SK-N-SH (cell line): Measurements from ENCODE around the gene RPS24. TPM values are rescaled to one million over a fixed set of nuclear protein-coding genes. Genes with fewer than 3 reads are reported as not detected.

ENCODE experiments used
- CTCF ChIA-PET: fragments of 300-600, 350-600 bp; formaldehyde crosslinking; extraction: SDS; loops from one replicate; lab custom pipeline; 2021; lab: Yijun Ruan, JAX
- POLR2A ChIA-PET: fragments of 350-600 bp; sonication (Branson Sonifier 250); formaldehyde crosslinking; extraction: SDS; loops from one replicate; lab custom pipeline; 2020; ENCODE audit warnings: antibody characterized with exemption, inconsistent platforms; lab: Yijun Ruan, JAX
- DNase-seq: peaks from one replicate; pipeline ENCODE4 v3.0.0; 2012
- H2AFZ ChIP-seq: fragments of 200-600 bp; sonication (generic); 2 replicates; pipeline ENCODE4 v1.8.1; 2016; ENCODE audit warnings: antibody characterized with exemption, mild to moderate bottlenecking, low read depth
- H3F3A ChIP-seq: fragments of 200-600 bp; sonication (generic); replicated peaks from 2 replicates; pipeline ENCODE3; 2016; ENCODE audit warnings: antibody characterized with exemption, mild to moderate bottlenecking; ENCODE audit not compliant: insufficient read depth
- H3K27ac ChIP-seq, 2 experiments: fragments of 200-500 bp in 1 of 2; fragments of 200-600 bp in 1 of 2; sonication (Bioruptor generic) in 1 of 2; sonication (generic), shearing (Covaris generic) in 1 of 2; 2 replicates each; pipeline versions ENCODE4 v1.5.1 to v1.6.1; 2014 to 2016; ENCODE audit warnings: low read depth in 2 of 2, inconsistent platforms in 1 of 2, low read length in 1 of 2, mild to moderate bottlenecking in 1 of 2, mixed read lengths in 1 of 2
- H3K27me3 ChIP-seq: fragments of 200-600 bp; sonication (generic), shearing (Covaris generic); 2 replicates; pipeline ENCODE4 v1.6.1; 2016; ENCODE audit warnings: mixed run types; ENCODE audit not compliant: insufficient read depth
- H3K36me3 ChIP-seq, 2 experiments: fragments of 200-500 bp in 1 of 2; fragments of 200-600 bp in 1 of 2; sonication (Bioruptor generic) in 1 of 2; sonication (generic) in 1 of 2; replicated peaks in 1 of 2; 2 replicates each; pipeline versions ENCODE3 to v1.5.1; 2014 to 2016; ENCODE audit warnings: low read length in 1 of 2, mild to moderate bottlenecking in 1 of 2; ENCODE audit not compliant: insufficient read depth in 2 of 2, control insufficient read depth in 1 of 2
- H3K4me1 ChIP-seq, 2 experiments: fragments of 200-500 bp in 1 of 2; fragments of 200-600 bp in 1 of 2; sonication (Bioruptor generic) in 1 of 2; sonication (generic), shearing (Covaris generic) in 1 of 2; 2 replicates each; pipeline versions ENCODE4 v1.5.1 to v1.6.1; 2014 to 2016; ENCODE audit warnings: low read depth in 1 of 2, low read length in 1 of 2, mixed run types in 1 of 2; ENCODE audit not compliant: insufficient read depth in 2 of 2, control insufficient read depth in 1 of 2
- H3K4me2 ChIP-seq: fragments of 200-600 bp; sonication (generic), shearing (Covaris generic); 2 replicates; pipeline ENCODE4 v1.6.1; 2017; ENCODE audit warnings: mixed run types
- H3K4me3 ChIP-seq, 2 experiments: fragments of 200-500 bp in 1 of 2; fragments of 200-600 bp in 1 of 2; sonication (Bioruptor generic) in 1 of 2; sonication (generic), shearing (Covaris generic) in 1 of 2; 2 replicates each; pipeline versions ENCODE4 v1.5.1 to v1.8.1; 2014 to 2016; ENCODE audit warnings: low read depth in 2 of 2, inconsistent platforms in 1 of 2, low read length in 1 of 2, mild to moderate bottlenecking in 1 of 2, mixed read lengths in 1 of 2, moderate library complexity in 1 of 2
- H3K79me2 ChIP-seq: fragments of 200-600 bp; sonication (generic); 2 replicates; pipeline ENCODE4 v1.8.1; 2017; ENCODE audit warnings: mild to moderate bottlenecking; ENCODE audit not compliant: insufficient read depth
- H3K9ac ChIP-seq: fragments of 200-600 bp; sonication (generic); 2 replicates; pipeline ENCODE4 v1.6.1; 2017; ENCODE audit warnings: mixed run types
- H3K9me2 ChIP-seq: fragments of 200-600 bp; sonication (generic); 2 replicates; pipeline ENCODE4 v1.6.1; 2017; ENCODE audit warnings: mixed run types
- H3K9me3 ChIP-seq: fragments of 200-600 bp; sonication (generic); 2 replicates; pipeline ENCODE4 v1.6.1; 2017; ENCODE audit warnings: mixed run types, mild to moderate bottlenecking, moderate library complexity
- H4K20me1 ChIP-seq: fragments of 200-600 bp; sonication (generic); 2 replicates; pipeline ENCODE4 v1.6.1; 2017; ENCODE audit warnings: mild to moderate bottlenecking, mixed run types; ENCODE audit not compliant: insufficient read depth
- ELF1 ChIP-seq: IDR thresholded peaks from 2 replicates; pipeline ENCODE4 v1.4.0; 2012
- FOXJ3 ChIP-seq: sonication (generic); formaldehyde crosslinking; IDR thresholded peaks from 2 replicates; pipeline ENCODE4 v1.5.1; 2020; ENCODE audit warnings: mild to moderate bottlenecking, missing genetic modification reagents
- GABPA ChIP-seq: IDR thresholded peaks from 2 replicates; pipeline ENCODE4 v1.4.0; 2012; ENCODE audit warnings: low read depth, mild to moderate bottlenecking
- GATA2 ChIP-seq: sonication (generic); formaldehyde crosslinking; IDR thresholded peaks from 2 replicates; pipeline ENCODE4 v1.5.0; 2020; ENCODE audit warnings: mild to moderate bottlenecking, missing genetic modification reagents
- JUND ChIP-seq: IDR thresholded peaks from 2 replicates; pipeline ENCODE4 v1.4.0; 2012
- MXI1 ChIP-seq: IDR thresholded peaks from 2 replicates; pipeline ENCODE4 v1.6.1; 2012; ENCODE audit warnings: mild to moderate bottlenecking, low read depth, low read length, improper control_type of control experiment
- NFIC ChIP-seq: IDR thresholded peaks from 2 replicates; pipeline ENCODE4 v1.4.0; 2012; ENCODE audit warnings: borderline replicate concordance
- RAD21 ChIP-seq: IDR thresholded peaks from 2 replicates; pipeline ENCODE4 v1.6.1; 2012; ENCODE audit warnings: mild to moderate bottlenecking, low read length
- RCOR1 ChIP-seq: fragments of 150-350 bp; IDR thresholded peaks from 2 replicates; pipeline ENCODE4 v1.6.1; 2017; ENCODE audit warnings: antibody characterized with exemption, low read length
- RFX5 ChIP-seq: IDR thresholded peaks from 2 replicates; pipeline ENCODE4 v1.6.1; 2012; ENCODE audit warnings: mild to moderate bottlenecking, improper control_type of control experiment, low read length
- SMC3 ChIP-seq: IDR thresholded peaks from 2 replicates; pipeline ENCODE4 v1.6.1; 2012; ENCODE audit warnings: low read depth, low read length, improper control_type of control experiment
- TAF1 ChIP-seq: IDR thresholded peaks from 2 replicates; pipeline ENCODE4 v1.6.1; 2012; ENCODE audit warnings: low read depth, mild to moderate bottlenecking, low read length, moderate library complexity, borderline replicate concordance
- TEAD4 ChIP-seq: IDR thresholded peaks from 2 replicates; pipeline ENCODE4 v1.4.0; 2012; ENCODE audit warnings: mild to moderate bottlenecking, borderline replicate concordance; ENCODE audit not compliant: insufficient read depth
- YY1 ChIP-seq: IDR thresholded peaks from 2 replicates; pipeline ENCODE4 v1.4.0; 2012; ENCODE audit warnings: low read depth, mild to moderate bottlenecking
- WGBS: methylation state at CpG from one replicate; pipeline ENCODE4 v1.1.6; 2017; ENCODE audit warnings: low lambda C conversion rate; 5-methylcytosine and 5-hydroxymethylcytosine counted together
- polyA plus RNA-seq, 3 experiments: library from polyadenylated mRNA; depleted of rRNA; stranded (reverse); fragments of >200 nt; gene quantifications; 2 replicates each; pipeline ENCODE4 v1.2.3, GENCODE V29; 2012
- TF ChIP-seq, protein P1 (sequence below): IDR thresholded peaks from 2 replicates; pipeline ENCODE4 v1.6.1; 2012; ENCODE audit warnings: mild to moderate bottlenecking, low read depth, low read length, moderate library complexity
- TF ChIP-seq, protein P2 (sequence below): IDR thresholded peaks from 2 replicates; pipeline ENCODE4; 2012
- TF ChIP-seq, protein P3 (sequence below): IDR thresholded peaks from 2 replicates; pipeline ENCODE4 v1.4.0; 2012; ENCODE audit warnings: low read depth, borderline replicate concordance

Gene RPS24
- polyA plus RNA-seq, 1 of the 3 experiments (the other 2 are of a cell fraction), result 3,806 TPM

DNA sequence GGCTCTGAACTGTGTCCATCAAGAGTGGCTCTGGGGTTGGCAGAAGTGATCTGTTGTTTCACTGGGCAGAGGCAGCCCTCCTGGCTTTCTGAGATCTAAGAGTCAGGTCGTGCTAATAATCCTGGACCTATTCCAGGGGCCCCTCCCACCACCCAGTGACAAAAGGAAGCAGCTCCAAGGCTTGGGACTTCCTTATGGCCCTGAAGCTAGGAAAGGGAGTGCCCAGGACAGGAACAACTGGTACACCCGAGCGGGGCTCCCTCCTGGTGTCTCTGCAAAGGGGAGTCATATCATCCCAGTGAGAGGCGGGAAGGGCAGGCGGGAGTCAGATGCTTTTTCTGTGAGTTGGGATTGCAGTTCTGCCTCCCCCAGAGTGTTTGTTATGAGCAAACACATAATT lies 32.3 kb downstream of the RPS24 start:
- TF ChIP-seq TEAD4 (no peak), TAF1 (no peak), RAD21 (no peak), GABPA (no peak), ELF1 (no peak), MXI1 (no peak), RFX5 (no peak), RCOR1 (no peak)
- TF ChIP-seq, protein P1, sequence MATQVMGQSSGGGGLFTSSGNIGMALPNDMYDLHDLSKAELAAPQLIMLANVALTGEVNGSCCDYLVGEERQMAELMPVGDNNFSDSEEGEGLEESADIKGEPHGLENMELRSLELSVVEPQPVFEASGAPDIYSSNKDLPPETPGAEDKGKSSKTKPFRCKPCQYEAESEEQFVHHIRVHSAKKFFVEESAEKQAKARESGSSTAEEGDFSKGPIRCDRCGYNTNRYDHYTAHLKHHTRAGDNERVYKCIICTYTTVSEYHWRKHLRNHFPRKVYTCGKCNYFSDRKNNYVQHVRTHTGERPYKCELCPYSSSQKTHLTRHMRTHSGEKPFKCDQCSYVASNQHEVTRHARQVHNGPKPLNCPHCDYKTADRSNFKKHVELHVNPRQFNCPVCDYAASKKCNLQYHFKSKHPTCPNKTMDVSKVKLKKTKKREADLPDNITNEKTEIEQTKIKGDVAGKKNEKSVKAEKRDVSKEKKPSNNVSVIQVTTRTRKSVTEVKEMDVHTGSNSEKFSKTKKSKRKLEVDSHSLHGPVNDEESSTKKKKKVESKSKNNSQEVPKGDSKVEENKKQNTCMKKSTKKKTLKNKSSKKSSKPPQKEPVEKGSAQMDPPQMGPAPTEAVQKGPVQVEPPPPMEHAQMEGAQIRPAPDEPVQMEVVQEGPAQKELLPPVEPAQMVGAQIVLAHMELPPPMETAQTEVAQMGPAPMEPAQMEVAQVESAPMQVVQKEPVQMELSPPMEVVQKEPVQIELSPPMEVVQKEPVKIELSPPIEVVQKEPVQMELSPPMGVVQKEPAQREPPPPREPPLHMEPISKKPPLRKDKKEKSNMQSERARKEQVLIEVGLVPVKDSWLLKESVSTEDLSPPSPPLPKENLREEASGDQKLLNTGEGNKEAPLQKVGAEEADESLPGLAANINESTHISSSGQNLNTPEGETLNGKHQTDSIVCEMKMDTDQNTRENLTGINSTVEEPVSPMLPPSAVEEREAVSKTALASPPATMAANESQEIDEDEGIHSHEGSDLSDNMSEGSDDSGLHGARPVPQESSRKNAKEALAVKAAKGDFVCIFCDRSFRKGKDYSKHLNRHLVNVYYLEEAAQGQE, result no peak
- 70% methylated on average over 4 of the region's 5 CpGs for WGBS
- no peak overlapping the region for H3K4me2 ChIP-seq
- H3K9me2 ChIP-seq, result no peaks in the 10 kb centered on the region
- H3K79me2 ChIP-seq, result no peaks in the 10 kb centered on the region
- no peak overlapping the region for H3K9ac ChIP-seq
- ChIA-PET CTCF (interaction anchor here (1.1 to 1.4 kb wide), 2 partner anchors 13 to 18 kb away, joined by 3 to 15 read pairs; no protein-coding TSS in a partner anchor), POLR2A (no interaction called here)
- no peaks in the 10 kb centered on the region for H4K20me1 ChIP-seq
- H3K36me3 ChIP-seq, result no peaks in the 10 kb centered on the region
- peaks cover 0 to 5% of the 10 kb centered on the region in 2 experiments; a peak in 1 of 4 replicates for H3K4me1 ChIP-seq
- no peak overlapping the region for H3K4me3 ChIP-seq
- H2AFZ ChIP-seq, result no peak overlapping the region
- H3F3A ChIP-seq, result no peaks in the 10 kb centered on the region
- no peak overlapping the region for H3K27ac ChIP-seq
- H3K9me3 ChIP-seq, result no peaks in the 10 kb centered on the region
- H3K27me3 ChIP-seq, result no peaks in the 10 kb centered on the region
- DNase-seq, result no peak

DNA sequence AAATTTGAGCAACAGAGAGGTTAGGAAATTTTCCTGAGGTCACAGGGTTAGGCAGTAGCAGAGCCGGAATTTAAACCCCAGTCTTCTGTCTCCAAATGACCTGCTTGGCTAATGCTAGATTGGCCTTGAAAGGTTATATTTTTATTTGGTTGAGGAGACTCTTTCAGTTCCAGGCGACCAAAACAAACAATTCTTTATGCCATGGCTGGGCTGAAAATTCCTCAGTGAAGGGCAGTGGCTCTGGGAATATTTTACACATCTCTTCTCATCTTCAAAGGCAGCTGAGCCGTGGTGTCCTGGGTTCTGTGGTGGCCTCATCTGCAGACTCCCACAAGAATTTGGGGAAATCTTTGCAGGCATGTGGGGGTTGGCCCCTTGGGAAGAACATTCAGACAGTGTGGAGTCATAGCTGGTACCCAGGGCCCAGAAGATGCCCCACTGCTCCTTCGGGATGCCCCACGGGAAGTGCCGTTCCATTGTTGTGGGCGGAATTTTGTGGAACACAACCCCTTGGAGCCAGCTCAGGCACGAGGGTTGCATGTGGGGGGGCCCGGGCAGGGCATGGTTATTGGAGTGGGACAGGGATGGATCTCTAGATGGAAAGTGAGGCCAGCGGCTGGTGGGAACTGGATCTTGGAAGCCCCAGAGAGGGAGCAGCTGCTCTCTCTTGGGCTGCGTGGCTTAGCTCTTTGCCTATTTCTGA lies 33.2 kb downstream of the RPS24 start:
- Histone ChIP-seq H3K9me3 (no peaks in the 10 kb centered on the region), H3K9ac (no peak overlapping the region), H2AFZ (no peak overlapping the region), H3K27me3 (no peaks in the 10 kb centered on the region), H3K36me3 (no peaks in the 10 kb centered on the region), H3K4me1 (peaks cover 0 to 5% of the 10 kb centered on the region in 2 experiments; a peak in 1 of 4 replicates), H3K4me2 (no peak overlapping the region), H3K27ac (no peak overlapping the region), H3K4me3 (no peak overlapping the region), H4K20me1 (no peaks in the 10 kb centered on the region), H3F3A (no peaks in the 10 kb centered on the region), H3K9me2 (no peaks in the 10 kb centered on the region), H3K79me2 (no peaks in the 10 kb centered on the region)
- ChIA-PET POLR2A (no interaction called here), CTCF (interaction anchor here (1.0 to 2.0 kb wide), 3 partner anchors 12 to 236 kb away, joined by 3 to 15 read pairs (median 7); no protein-coding TSS in a partner anchor)
- TF ChIP-seq, protein P2, sequence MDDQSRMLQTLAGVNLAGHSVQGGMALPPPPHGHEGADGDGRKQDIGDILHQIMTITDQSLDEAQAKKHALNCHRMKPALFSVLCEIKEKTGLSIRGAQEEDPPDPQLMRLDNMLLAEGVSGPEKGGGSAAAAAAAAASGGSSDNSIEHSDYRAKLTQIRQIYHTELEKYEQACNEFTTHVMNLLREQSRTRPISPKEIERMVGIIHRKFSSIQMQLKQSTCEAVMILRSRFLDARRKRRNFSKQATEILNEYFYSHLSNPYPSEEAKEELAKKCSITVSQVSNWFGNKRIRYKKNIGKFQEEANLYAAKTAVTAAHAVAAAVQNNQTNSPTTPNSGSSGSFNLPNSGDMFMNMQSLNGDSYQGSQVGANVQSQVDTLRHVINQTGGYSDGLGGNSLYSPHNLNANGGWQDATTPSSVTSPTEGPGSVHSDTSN, result no peak
- TF ChIP-seq RFX5 (no peak), SMC3 (no peak), NFIC (no peak), GATA2 (CRISPR knock-in tag) (no peak), FOXJ3 (CRISPR knock-in tag) (no peak), JUND (no peak), YY1 (no peak)
- TF ChIP-seq, protein P3, sequence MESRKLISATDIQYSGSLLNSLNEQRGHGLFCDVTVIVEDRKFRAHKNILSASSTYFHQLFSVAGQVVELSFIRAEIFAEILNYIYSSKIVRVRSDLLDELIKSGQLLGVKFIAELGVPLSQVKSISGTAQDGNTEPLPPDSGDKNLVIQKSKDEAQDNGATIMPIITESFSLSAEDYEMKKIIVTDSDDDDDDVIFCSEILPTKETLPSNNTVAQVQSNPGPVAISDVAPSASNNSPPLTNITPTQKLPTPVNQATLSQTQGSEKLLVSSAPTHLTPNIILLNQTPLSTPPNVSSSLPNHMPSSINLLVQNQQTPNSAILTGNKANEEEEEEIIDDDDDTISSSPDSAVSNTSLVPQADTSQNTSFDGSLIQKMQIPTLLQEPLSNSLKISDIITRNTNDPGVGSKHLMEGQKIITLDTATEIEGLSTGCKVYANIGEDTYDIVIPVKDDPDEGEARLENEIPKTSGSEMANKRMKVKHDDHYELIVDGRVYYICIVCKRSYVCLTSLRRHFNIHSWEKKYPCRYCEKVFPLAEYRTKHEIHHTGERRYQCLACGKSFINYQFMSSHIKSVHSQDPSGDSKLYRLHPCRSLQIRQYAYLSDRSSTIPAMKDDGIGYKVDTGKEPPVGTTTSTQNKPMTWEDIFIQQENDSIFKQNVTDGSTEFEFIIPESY, result no peak
- DNase-seq, result no peak
- WGBS, result 78% methylated on average over 9 of the region's 11 CpGs
